ENCODE measurements around the gene ANKRD33B. TPM values are rescaled to one million over a fixed set of nuclear protein-coding genes. Genes with fewer than 3 reads are reported as not detected.

Gene ANKRD33B
- total RNA-seq, 1 donor from 2014 or later: 0.84 TPM

DNA sequence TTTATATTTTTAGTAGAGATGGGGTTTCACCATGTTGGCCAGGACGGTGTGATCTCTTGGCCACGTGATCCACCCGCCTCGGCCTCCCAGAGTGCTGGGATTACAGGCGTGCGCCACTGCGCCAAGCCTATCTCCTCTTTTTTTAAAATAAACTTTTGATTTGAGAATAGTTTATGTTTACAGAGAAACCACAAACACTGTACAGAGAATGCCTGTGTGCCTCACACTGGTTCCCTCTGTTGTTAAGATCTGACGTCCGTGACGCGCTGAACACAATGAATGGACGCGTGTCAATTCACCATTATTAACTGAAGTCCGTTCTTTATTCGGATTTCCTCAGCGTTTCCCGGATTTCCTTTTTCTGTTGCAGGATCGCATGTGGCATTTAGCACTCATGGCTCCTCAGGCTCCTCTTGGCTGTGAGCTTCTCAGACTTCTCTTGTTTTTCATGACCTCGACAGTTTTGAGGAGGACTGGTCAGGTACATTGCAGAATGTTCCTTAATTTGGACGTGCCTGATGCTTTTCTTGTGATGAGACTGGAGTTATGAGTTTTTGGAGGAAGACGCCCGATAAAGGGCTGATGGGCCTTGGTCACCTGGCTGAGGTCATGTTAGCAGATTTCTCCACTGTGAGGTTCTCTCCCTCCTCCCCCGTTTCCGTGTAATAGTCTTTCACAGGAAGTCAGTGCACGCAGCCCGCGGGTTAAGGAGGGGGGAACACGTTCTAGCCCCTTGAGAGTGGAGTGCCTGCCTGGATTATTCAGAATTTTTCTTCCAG lies 69.6 kb downstream of the ANKRD33B start:
- Mint-ChIP-seq H3K9me3 (peaks cover 1% of the 10 kb centered on the region), H3K27ac (ENCODE audit: unreplicated experiment) (no peak overlapping the region), H3K27me3 (ENCODE audit: low read depth) (peaks cover 52% of the 10 kb centered on the region), H3K4me1 (peaks cover 20% of the 10 kb centered on the region), H3K36me3 (ENCODE audit: low read depth) (peaks cover 2% of the 10 kb centered on the region), H3K4me3 (no peak overlapping the region)
- no peak for TF ChIP-seq CTCF (conservative IDR thresholded peaks at IDR 0.05)
- DNase-seq (ENCODE audit: low read depth, low spot score): no peak

DNA sequence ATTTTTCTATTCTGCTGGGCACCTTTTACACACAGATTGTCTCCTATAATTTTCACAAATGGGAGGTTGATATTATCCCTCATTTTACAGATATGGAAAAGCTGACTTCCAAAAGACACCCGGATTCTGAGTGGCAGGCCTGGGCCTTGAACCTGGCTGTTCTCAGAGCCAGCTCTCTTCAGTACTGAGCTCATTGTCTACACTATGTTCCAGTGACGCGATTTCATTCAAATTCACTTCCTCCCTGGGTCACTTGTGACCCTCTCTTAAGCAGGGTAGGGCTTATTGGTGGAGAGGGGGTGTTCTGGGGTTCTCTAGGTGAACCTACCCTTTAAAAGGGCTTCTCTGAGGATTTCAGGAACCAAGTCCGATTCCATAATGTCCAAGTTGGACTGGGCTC lies 70.2 kb downstream of the ANKRD33B start:
- Mint-ChIP-seq H3K27me3 (ENCODE audit: low read depth) (peaks cover 51% of the 10 kb centered on the region), H3K27ac (ENCODE audit: unreplicated experiment) (no peak overlapping the region), H3K4me3 (no peak overlapping the region), H3K36me3 (ENCODE audit: low read depth) (peaks cover 5% of the 10 kb centered on the region), H3K9me3 (peaks cover 3% of the 10 kb centered on the region), H3K4me1 (peaks cover 20% of the 10 kb centered on the region)
- no peak for TF ChIP-seq CTCF (conservative IDR thresholded peaks at IDR 0.05)
- DNase-seq (ENCODE audit: low read depth, low spot score): no peak

GRCh38 chr5:10634562-10634961 lies 70.7 kb downstream of the ANKRD33B start:
- no peak overlapping the region for H3K4me3 Mint-ChIP-seq
- H3K4me1 Mint-ChIP-seq: peaks cover 20% of the 10 kb centered on the region
- peaks cover 47% of the 10 kb centered on the region for H3K27me3 Mint-ChIP-seq (ENCODE audit: low read depth)
- H3K27ac Mint-ChIP-seq (ENCODE audit: unreplicated experiment): no peak overlapping the region
- TF ChIP-seq CTCF (conservative IDR thresholded peaks at IDR 0.05): no peak
- peaks cover 5% of the 10 kb centered on the region for H3K36me3 Mint-ChIP-seq (ENCODE audit: low read depth)
- no peak for DNase-seq (ENCODE audit: low read depth, low spot score)
- peaks cover 3% of the 10 kb centered on the region for H3K9me3 Mint-ChIP-seq

DNA sequence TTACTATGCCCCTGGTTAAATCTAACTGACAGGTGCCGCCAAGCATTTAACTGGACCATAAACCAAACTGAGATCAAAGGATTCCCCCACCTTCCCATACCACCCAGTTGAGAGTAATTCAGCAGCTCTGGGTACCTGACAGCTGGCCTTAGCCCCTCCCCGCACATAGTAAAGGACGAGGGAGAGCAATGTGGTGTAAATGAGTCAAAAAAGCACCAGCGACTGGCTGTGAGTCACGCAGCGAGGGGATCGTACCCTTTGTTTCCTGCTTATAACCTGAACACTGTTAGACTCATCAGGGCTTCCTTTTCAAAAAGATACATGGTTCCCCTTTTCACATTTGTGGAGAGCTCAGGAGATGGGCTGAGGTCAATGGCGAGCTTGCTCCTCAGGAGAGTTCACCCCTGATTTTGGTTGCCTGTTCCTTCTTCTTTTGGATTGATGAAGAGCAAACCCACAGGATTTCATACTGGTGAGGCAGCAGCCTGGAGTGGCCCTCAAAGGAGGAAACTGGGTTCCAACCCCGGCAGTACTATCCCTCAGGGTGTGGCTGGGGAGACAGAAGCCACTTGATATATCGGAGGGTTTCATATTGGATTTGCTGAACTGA lies 71.5 kb downstream of the ANKRD33B start:
- H3K4me1 Mint-ChIP-seq: peaks cover 20% of the 10 kb centered on the region
- peaks cover 45% of the 10 kb centered on the region for H3K27me3 Mint-ChIP-seq (ENCODE audit: low read depth)
- H3K4me3 Mint-ChIP-seq: no peak overlapping the region
- no peak for DNase-seq (ENCODE audit: low read depth, low spot score)
- TF ChIP-seq CTCF (conservative IDR thresholded peaks at IDR 0.05): no peak
- peaks cover 10% of the 10 kb centered on the region for H3K36me3 Mint-ChIP-seq (ENCODE audit: low read depth)
- peaks cover 3% of the 10 kb centered on the region for H3K9me3 Mint-ChIP-seq
- no peak overlapping the region for H3K27ac Mint-ChIP-seq (ENCODE audit: unreplicated experiment)

DNA sequence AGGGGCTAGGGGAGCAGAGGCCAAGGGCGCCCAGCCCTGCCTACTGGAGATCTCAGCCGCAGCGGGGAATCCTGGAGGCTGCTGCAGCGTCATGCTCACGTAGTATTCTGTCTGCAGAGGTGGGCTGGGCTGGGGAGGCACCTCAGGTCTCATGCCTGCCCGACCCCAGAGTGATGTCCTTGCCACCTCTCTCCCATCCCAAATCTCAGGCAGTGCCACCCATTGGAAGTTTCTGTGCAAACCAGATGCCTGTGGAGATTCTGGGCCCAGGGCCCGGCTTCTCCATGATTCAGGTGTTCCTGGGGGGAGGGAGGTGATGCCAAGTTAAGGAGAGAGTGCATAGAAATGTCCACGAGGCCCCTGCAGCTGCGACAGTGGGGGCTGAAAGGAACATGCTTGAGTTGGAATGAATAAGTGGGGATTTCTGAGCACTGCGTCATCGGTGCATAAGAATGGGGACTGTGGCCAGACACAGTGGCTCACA lies 72.0 kb downstream of the ANKRD33B start:
- H3K9me3 Mint-ChIP-seq: peaks cover 3% of the 10 kb centered on the region
- no peak overlapping the region for H3K27ac Mint-ChIP-seq (ENCODE audit: unreplicated experiment)
- H3K4me1 Mint-ChIP-seq: peaks cover 19% of the 10 kb centered on the region
- H3K27me3 Mint-ChIP-seq (ENCODE audit: low read depth): peaks cover 49% of the 10 kb centered on the region
- no peak overlapping the region for H3K4me3 Mint-ChIP-seq
- DNase-seq (ENCODE audit: low read depth, low spot score): no peak
- no peak for TF ChIP-seq CTCF (conservative IDR thresholded peaks at IDR 0.05)
- H3K36me3 Mint-ChIP-seq (ENCODE audit: low read depth): peaks cover 10% of the 10 kb centered on the region

Measured in neural crest cell (in vitro differentiated cells).